ENCODE data around the gene SLC9C2. TPM values are rescaled to one million over a fixed set of nuclear protein-coding genes. Genes with fewer than 3 reads are reported as not detected.
"Not testable (repeated sequence)": the region's sequence is repeated elsewhere in the genome, so short reads cannot be mapped to it uniquely, and the experiment has no call there.

The SLC9C2 gene
- total RNA-seq, 1 donor = not detected

DNA sequence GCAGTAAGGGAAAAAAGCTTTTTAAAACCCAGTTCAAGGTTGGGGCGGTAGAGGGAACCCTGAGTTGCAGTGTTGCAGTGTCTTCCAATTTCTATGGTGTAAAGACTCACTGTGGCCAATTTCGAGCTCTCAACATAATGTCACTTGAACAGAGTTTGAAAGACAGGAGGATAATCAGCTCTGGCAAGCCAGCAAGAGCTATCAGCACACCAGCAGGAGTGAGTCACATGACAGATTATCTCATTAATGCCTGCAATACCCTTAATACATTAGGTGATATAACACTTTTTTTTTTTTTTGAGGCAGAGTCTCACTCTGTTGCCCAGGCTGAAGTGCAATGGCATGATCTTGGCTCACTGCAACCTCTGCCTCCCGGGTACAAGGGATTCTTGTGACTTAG, 22.8 kb downstream of the SLC9C2 start:
- TF ChIP-seq, protein P1, sequence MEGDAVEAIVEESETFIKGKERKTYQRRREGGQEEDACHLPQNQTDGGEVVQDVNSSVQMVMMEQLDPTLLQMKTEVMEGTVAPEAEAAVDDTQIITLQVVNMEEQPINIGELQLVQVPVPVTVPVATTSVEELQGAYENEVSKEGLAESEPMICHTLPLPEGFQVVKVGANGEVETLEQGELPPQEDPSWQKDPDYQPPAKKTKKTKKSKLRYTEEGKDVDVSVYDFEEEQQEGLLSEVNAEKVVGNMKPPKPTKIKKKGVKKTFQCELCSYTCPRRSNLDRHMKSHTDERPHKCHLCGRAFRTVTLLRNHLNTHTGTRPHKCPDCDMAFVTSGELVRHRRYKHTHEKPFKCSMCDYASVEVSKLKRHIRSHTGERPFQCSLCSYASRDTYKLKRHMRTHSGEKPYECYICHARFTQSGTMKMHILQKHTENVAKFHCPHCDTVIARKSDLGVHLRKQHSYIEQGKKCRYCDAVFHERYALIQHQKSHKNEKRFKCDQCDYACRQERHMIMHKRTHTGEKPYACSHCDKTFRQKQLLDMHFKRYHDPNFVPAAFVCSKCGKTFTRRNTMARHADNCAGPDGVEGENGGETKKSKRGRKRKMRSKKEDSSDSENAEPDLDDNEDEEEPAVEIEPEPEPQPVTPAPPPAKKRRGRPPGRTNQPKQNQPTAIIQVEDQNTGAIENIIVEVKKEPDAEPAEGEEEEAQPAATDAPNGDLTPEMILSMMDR (IDR thresholded peaks at IDR 0.05; ENCODE audit: insufficient read depth, low read depth, low read length) = no peak
- no peak for DNase-seq (ENCODE audit: low read depth)
- no peak overlapping the region for H3K4me3 ChIP-seq (ENCODE audit: low read depth, low read length)

DNA sequence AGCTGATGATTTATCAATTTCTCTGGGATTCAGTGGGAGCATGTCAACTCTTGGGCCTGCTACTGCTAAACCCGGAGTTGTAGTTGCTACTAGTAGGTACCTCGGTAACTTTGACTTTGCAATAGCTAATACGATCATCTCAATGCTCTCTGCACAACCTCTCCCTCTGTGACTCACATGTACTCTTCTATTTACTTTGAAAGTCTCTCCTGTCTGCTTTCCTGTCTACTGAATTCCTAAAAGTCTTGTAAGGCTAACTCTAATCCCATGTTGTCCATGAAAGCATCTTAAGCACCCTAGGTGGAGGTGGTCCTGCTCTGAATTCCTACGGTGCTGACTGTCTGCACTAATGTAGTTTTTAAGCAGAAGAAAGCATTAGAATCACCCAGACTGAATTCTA, 29.3 kb downstream of the SLC9C2 start:
- H3K4me3 ChIP-seq (ENCODE audit: low read depth, low read length) = no peak overlapping the region
- no peak for DNase-seq (ENCODE audit: low read depth)
- TF ChIP-seq, protein P1 (IDR thresholded peaks at IDR 0.05; ENCODE audit: insufficient read depth, low read depth, low read length) = no peak

DNA sequence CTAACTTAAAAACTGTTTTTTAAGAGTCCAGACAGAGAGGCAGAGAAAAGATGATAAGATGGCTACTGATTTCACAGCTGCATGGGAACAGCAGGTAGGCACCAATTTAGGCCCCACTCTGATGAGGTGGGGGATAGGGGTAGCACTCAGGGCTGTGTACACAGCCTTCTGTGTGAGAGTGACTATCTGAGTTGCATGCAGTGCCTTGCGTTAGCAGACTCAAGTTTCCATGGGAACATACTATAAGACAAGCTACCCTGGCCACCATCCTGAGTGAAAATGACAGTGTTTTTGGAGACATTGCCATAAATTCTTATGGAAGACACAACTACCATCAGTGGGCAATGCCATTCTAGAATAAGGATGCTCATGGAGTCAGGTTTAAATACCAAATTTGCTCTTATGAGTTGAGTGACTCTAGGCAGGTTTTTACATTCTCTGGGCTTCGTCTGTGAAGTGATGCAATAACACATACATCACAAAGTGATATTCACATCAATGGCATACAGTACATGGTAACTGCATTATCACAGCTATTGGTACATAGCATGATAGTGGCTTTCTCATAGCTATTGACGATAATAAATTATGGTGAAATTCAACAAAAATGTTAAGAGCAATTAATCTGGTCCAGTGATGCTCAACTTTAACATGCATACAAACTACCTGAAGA, 30.5 kb downstream of the SLC9C2 start:
- DNase-seq (ENCODE audit: low read depth) = no peak
- TF ChIP-seq, protein P1 (IDR thresholded peaks at IDR 0.05; ENCODE audit: insufficient read depth, low read depth, low read length) = no peak
- no peak overlapping the region for H3K4me3 ChIP-seq (ENCODE audit: low read depth, low read length)

DNA sequence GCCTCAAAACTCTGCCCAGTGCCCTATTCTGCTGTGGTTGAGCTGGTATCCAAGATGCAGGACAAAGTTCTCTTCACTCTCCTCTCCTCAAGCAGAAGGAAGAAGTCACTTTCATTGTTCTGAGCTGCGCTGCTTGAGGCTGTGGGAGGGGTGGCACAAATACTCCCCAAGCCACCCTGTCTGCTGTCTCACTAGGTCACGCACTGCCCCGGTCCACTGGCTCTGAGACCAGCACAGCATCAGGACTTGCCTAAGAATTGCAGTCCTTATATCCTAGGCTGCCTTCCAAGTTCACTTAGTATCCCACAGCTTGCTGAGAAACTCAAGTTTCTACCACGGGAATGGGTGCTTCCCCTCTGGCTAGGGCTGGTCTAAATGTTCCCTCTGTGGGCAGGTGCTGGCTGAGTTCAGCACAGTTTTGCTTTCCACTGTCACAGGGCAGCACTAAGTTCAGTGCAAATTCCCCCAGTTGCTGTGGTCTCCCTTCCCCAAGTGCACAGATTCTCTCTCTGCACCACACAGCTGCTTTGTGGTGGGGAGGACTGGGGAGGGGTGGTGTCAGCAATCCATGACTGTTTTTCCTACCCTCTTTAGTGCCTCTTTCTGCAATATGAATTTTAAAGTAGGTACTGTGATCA, 32.4 kb downstream of the SLC9C2 start:
- H3K4me3 ChIP-seq (ENCODE audit: low read depth, low read length) = no peak overlapping the region
- TF ChIP-seq, protein P1 (IDR thresholded peaks at IDR 0.05; ENCODE audit: insufficient read depth, low read depth, low read length) = no peak
- DNase-seq (ENCODE audit: low read depth) = no peak

DNA sequence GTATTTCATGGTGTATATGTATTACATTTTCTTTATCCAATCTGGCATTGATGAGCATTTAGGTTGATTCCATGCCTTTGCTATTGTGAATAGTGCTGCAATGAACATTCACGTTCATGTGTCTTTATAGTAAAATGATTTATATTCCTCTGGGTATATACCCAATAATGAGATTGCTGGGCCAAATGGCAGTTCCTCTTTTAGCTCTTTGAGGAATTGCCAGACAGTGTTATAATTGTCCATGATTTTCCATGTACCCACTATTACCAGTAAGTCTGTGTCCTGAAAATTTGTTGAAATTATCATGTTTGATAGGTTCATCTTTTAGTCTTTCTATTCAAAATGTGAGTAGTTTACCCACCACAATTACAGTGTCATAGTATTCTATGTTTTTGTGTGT, 34.4 kb downstream of the SLC9C2 start:
- no peak overlapping the region for H3K4me3 ChIP-seq (ENCODE audit: low read depth, low read length)
- DNase-seq (ENCODE audit: low read depth) = no peak
- TF ChIP-seq, protein P1 (IDR thresholded peaks at IDR 0.05; ENCODE audit: insufficient read depth, low read depth, low read length) = no peak

DNA sequence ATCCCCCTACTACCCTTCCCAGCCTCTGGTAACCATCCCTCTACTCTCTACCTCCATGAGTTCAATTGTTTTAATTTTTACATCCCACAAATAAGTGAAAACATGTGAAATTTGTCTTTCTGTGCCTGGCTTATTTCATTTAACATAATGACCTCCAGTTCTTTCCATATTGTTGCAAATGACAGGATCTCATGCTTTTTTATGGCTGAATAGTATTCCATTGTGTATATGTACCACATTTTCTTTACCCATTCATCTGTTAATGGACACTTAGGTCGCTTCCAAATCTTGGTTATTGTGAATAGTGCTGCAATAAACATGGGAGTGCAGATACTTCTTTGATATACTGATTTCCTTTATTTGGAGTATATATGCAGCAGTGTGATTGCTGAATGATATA, 39.0 kb downstream of the SLC9C2 start:
- not testable (repeated sequence) for DNase-seq (ENCODE audit: low read depth); H3K4me3 ChIP-seq (ENCODE audit: low read depth, low read length)

DNA sequence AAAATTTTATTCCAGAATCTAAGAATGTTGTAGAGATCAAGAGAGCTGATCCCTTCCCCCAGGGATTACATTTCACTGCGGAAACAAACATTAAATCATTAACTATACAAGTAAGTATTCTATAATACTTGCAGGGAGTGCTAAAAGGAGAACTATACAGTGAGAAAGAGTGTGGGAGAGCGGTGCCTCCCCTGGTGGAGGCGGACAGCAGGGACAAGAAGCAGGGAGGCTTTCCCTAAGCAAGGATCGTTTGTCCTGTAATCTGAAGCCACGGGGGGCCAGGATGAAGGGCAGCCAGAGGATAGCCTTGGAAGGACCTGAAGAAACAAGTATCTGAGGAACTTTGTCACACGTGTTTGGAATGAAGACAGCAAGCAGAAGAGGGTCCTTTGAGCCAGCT, 40.1 kb downstream of the SLC9C2 start:
- DNase-seq (ENCODE audit: low read depth) = no peak
- H3K4me3 ChIP-seq (ENCODE audit: low read depth, low read length) = no peak overlapping the region
- TF ChIP-seq, protein P1 (IDR thresholded peaks at IDR 0.05; ENCODE audit: insufficient read depth, low read depth, low read length) = peak; percentile 18
